Measurements from ENCODE around the gene PTPRK.

Gene PTPRK

GRCh38 chr6:127939442-127940066 is 580.8 kb downstream of the PTPRK start:
- TF ChIP-seq TAF1 (IDR thresholded peaks at IDR 0.05; ENCODE audit: low read depth) (no peak), YY1 (IDR thresholded peaks at IDR 0.05; ENCODE audit: low read depth) (no peak), TEAD4 (IDR thresholded peaks at IDR 0.05) (no peak), EP300 (IDR thresholded peaks at IDR 0.05; ENCODE audit: borderline replicate concordance) (no peak), RAD21 (IDR thresholded peaks at IDR 0.05; ENCODE audit: low read depth) (no peak)

GRCh38 chr6:127938701-127939100 is 581.7 kb downstream of the PTPRK start:
- TF ChIP-seq NFIC (IDR thresholded peaks at IDR 0.05) (no peak), CEBPB (IDR thresholded peaks at IDR 0.05) (no peak), MAX (IDR thresholded peaks at IDR 0.05) (no peak), TAF1 (IDR thresholded peaks at IDR 0.05; ENCODE audit: low read depth) (no peak), FOXM1 (IDR thresholded peaks at IDR 0.05; ENCODE audit: borderline replicate concordance, low read depth) (no peak), RAD21 (IDR thresholded peaks at IDR 0.05; ENCODE audit: low read depth) (no peak), TCF12 (IDR thresholded peaks at IDR 0.05; ENCODE audit: low read depth) (no peak), EGR1 (IDR thresholded peaks at IDR 0.05) (no peak), YY1 (IDR thresholded peaks at IDR 0.05; ENCODE audit: low read depth) (no peak), EP300 (IDR thresholded peaks at IDR 0.05; ENCODE audit: borderline replicate concordance) (no peak), ZBTB7A (IDR thresholded peaks at IDR 0.05; ENCODE audit: low read depth) (no peak), CREB1 (IDR thresholded peaks at IDR 0.05; ENCODE audit: low read depth) (no peak)

GRCh38 chr6:127937747-127938146 is 582.7 kb downstream of the PTPRK start:
- TF ChIP-seq YY1 (IDR thresholded peaks at IDR 0.05; ENCODE audit: low read depth) (no peak), TAF1 (IDR thresholded peaks at IDR 0.05; ENCODE audit: low read depth) (no peak), RAD21 (IDR thresholded peaks at IDR 0.05; ENCODE audit: low read depth) (no peak), CREB1 (IDR thresholded peaks at IDR 0.05; ENCODE audit: low read depth) (no peak)

GRCh38 chr6:127937102-127937501 is 583.3 kb downstream of the PTPRK start:
- TF ChIP-seq REST (IDR thresholded peaks at IDR 0.05; ENCODE audit: low read depth) (no peak), TCF12 (IDR thresholded peaks at IDR 0.05; ENCODE audit: low read depth) (no peak), EP300 (IDR thresholded peaks at IDR 0.05; ENCODE audit: borderline replicate concordance) (no peak), ZBTB7A (IDR thresholded peaks at IDR 0.05; ENCODE audit: low read depth) (no peak), FOXM1 (IDR thresholded peaks at IDR 0.05; ENCODE audit: borderline replicate concordance, low read depth) (no peak), TEAD4 (IDR thresholded peaks at IDR 0.05) (no peak), NFIC (IDR thresholded peaks at IDR 0.05) (no peak), YY1 (IDR thresholded peaks at IDR 0.05; ENCODE audit: low read depth) (no peak), RAD21 (IDR thresholded peaks at IDR 0.05; ENCODE audit: low read depth) (no peak), CREB1 (IDR thresholded peaks at IDR 0.05; ENCODE audit: low read depth) (no peak), MAX (IDR thresholded peaks at IDR 0.05) (no peak), CEBPB (IDR thresholded peaks at IDR 0.05) (no peak), TAF1 (IDR thresholded peaks at IDR 0.05; ENCODE audit: low read depth) (no peak)

- TF ChIP-seq YY1 (IDR thresholded peaks at IDR 0.05; ENCODE audit: low read depth) = no peak
These were observed 585.4 kb downstream of the PTPRK start for GRCh38 chr6:127934956-127935355.

- TF ChIP-seq REST (IDR thresholded peaks at IDR 0.05; ENCODE audit: low read depth) (no peak), YY1 (IDR thresholded peaks at IDR 0.05; ENCODE audit: low read depth) (no peak), RAD21 (IDR thresholded peaks at IDR 0.05; ENCODE audit: low read depth) (no peak), TAF1 (IDR thresholded peaks at IDR 0.05; ENCODE audit: low read depth) (no peak), EP300 (IDR thresholded peaks at IDR 0.05; ENCODE audit: borderline replicate concordance) (no peak), CREB1 (IDR thresholded peaks at IDR 0.05; ENCODE audit: low read depth) (no peak), ZBTB7A (IDR thresholded peaks at IDR 0.05; ENCODE audit: low read depth) (no peak), FOXM1 (IDR thresholded peaks at IDR 0.05; ENCODE audit: borderline replicate concordance, low read depth) (no peak), CEBPB (IDR thresholded peaks at IDR 0.05) (no peak), USF1 (IDR thresholded peaks at IDR 0.05) (no peak), EGR1 (IDR thresholded peaks at IDR 0.05) (no peak), TCF12 (IDR thresholded peaks at IDR 0.05; ENCODE audit: low read depth) (no peak)
These were observed 586.3 kb downstream of the PTPRK start for GRCh38 chr6:127933852-127934840.

All from Ishikawa (cell line).